ENCODE measurements around the gene RABL3.
"Not testable (repeated sequence)": the region's sequence is repeated elsewhere in the genome, so short reads cannot be mapped to it uniquely, and the experiment has no call there.

RABL3 gene

DNA sequence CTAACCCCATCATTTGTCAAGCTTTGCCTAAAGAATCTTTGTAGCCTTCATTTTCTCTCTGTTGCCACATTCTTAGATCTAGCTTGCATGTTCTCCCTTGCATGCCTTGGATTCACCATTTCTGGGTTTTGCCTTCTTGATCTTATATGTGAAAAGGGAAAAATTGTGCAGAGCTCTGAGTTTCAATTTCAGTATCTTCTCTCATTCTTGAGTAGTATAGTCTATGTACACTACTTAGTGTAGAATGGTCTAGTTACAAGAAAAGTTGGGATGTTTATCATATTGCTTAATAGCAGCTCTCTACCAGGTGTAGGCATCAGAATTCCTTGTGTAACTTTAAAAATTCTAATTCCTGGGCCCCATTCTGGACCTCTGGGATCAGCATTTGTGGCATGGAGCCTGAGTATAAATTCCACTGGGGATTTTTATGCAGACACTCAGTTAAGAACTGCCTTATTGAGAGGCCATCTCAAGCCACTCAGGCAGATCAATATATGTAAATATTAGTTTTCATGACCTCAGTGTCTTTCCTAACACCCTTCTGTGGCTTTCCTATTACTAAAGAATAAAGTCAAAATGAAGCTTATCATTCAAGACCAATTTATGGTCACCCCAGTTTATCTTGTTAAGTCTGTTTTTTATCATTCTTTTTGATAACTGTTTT, 23.6 kb upstream of the RABL3 start:
- no peak overlapping the region for H3K4me3 ChIP-seq (ENCODE audit: low read depth, low read length)
- TF ChIP-seq CTCF (IDR thresholded peaks at IDR 0.05; ENCODE audit: low read depth, low read length, missing control alignments): no peak
- in situ Hi-C loops (cut with HindIII; ENCODE audit: low sequenced_read_pairs): no loop called here
- DNase-seq (ENCODE audit: low read depth): no peak

DNA sequence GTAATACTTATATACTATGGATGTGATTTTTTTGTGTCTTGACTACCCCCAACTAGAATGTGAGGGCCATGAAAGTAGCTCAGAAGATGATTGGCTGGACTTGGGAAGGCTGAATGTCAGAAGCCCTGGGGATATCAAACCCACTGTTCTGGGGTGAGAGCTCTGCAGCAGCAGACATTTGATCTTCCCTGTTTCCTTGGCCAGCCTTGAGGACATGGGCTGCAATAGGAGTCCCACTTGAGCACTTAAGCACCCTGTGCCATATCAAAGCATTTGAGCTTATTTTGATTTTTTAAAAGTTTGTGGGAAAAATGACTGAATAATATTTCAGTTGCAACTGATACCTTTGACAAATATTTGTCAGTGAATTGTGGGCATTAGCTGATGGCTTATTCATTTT, 21.9 kb upstream of the RABL3 start:
- no peak for TF ChIP-seq CTCF (IDR thresholded peaks at IDR 0.05; ENCODE audit: low read depth, low read length, missing control alignments)
- H3K4me3 ChIP-seq (ENCODE audit: low read depth, low read length): no peak overlapping the region
- no peak for DNase-seq (ENCODE audit: low read depth)
- in situ Hi-C loops (cut with HindIII; ENCODE audit: low sequenced_read_pairs): no loop called here

DNA sequence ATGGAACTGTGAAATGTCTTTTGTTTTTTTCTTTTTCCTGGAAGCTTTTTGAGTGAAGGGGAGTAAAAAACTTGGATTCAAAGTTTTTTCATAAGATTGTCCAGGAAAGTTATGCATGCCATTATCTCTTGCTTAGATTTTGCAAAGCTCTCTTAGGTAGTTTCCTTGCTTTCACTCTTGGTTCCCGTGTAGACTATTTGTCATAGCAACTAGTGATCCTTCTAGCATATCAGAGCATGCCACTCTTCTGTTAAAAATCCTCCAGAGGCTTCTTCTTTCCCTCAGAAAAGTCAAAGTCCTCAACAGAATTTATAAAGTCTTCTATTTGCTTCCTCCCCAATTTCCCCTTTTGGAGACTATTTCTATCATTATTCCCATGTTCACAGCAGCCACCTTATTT, 21.3 kb upstream of the RABL3 start:
- TF ChIP-seq CTCF (IDR thresholded peaks at IDR 0.05; ENCODE audit: low read depth, low read length, missing control alignments): no peak
- no peak overlapping the region for H3K4me3 ChIP-seq (ENCODE audit: low read depth, low read length)
- no peak for DNase-seq (ENCODE audit: low read depth)
- in situ Hi-C loops (cut with HindIII; ENCODE audit: low sequenced_read_pairs): no loop called here

GRCh38 chr3:120762615-120763014, 20.3 kb upstream of the RABL3 start:
- no peak for DNase-seq (ENCODE audit: low read depth)
- no peak for TF ChIP-seq CTCF (IDR thresholded peaks at IDR 0.05; ENCODE audit: low read depth, low read length, missing control alignments)
- in situ Hi-C loops (cut with HindIII; ENCODE audit: low sequenced_read_pairs): no loop called here

DNA sequence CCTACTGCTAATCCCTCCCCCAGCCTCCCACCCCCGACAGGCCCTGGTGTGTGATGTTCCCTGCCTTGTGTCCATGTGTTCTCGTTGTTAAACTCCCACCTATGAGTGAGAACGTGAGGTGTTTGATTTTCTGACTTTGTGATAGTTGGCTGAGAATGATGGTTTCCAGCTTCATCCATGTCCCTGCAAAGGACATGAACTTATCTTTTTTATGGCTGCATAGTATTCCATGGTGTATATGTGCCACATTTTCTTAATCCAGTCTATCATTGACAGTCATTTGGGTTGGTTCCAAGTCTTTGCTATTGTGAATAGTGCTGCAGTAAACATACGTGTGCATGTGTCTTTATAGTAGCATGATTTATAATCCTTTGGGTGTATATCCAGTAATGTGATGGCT, 16.2 kb upstream of the RABL3 start:
- in situ Hi-C loops (cut with HindIII; ENCODE audit: low sequenced_read_pairs); DNase-seq (ENCODE audit: low read depth); H3K4me3 ChIP-seq (ENCODE audit: low read depth, low read length): not testable (repeated sequence)

More at GRCh38 chr3:120762615-120763014, 20.3 kb upstream of the RABL3 start:
- H3K4me3 ChIP-seq (ENCODE audit: low read depth, low read length): no peak overlapping the region

DNA sequence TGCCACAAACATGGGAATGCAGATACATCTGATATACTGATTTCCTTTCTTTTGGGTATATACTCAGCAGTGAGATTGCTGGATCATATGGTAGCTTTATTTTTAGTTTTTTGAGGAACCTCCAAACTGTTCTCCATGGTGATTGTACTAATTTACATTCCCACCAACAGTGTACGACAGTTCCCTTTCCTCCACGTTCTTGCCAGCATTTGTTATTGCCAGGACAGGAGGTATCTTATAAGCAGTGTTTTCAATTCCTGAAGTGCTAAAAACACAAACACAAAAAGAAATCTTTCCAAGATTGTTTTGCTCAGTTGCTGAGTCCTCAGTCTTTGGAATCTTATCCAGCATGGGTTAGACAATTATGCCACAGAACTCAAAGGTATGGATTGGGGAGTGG, 13.7 kb upstream of the RABL3 start:
- H3K4me3 ChIP-seq (ENCODE audit: low read depth, low read length): no peak overlapping the region
- in situ Hi-C loops (cut with HindIII; ENCODE audit: low sequenced_read_pairs): no loop called here
- TF ChIP-seq CTCF (IDR thresholded peaks at IDR 0.05; ENCODE audit: low read depth, low read length, missing control alignments): no peak
- DNase-seq (ENCODE audit: low read depth): no peak

- in situ Hi-C loops (cut with HindIII; ENCODE audit: low sequenced_read_pairs): no loop called here
- no peak for TF ChIP-seq CTCF (IDR thresholded peaks at IDR 0.05; ENCODE audit: low read depth, low read length, missing control alignments)
- no peak overlapping the region for H3K4me3 ChIP-seq (ENCODE audit: low read depth, low read length)
- DNase-seq (ENCODE audit: low read depth): no peak
Measured at GRCh38 chr3:120753810-120754209, 11.5 kb upstream of the RABL3 start.
